HS-5 (cell line): ENCODE measurements around the gene ASPHD2.

ENCODE experiments used
- DNase-seq: peaks from one replicate; pipeline ENCODE4 v3.0.0-alpha.2; 2012; ENCODE audit warnings: low read depth

The ASPHD2 gene

DNA sequence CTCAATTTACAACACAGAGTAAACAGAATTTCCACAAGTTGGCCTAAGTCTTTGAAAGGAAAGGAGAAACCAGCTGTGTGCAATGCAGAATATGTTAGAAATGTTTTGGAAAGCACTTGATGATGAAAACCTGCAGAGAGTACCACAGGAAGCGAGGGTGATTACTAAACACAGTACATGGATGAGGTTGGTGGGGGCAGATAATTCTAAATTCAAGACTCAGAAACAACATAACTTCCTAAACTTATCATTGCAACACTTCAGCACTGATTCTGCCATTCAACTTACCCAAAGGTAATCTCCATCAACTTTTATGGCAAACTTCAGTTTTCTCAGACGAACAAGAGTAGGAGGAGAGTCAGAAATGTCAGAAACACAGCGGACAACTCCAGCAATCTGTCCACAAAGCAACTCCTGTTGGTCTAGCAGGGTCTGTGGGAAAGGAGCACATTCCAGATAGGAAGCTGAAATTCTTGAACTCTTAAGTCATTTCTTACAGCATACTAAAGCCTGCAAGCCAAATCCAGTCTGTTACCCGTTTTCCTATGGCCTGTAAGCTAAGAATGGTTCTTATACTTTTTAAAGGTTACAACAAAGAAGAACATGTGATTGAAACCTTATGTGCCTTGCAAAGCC lies 47.8 kb downstream of the ASPHD2 start:
- no peak for DNase-seq

DNA sequence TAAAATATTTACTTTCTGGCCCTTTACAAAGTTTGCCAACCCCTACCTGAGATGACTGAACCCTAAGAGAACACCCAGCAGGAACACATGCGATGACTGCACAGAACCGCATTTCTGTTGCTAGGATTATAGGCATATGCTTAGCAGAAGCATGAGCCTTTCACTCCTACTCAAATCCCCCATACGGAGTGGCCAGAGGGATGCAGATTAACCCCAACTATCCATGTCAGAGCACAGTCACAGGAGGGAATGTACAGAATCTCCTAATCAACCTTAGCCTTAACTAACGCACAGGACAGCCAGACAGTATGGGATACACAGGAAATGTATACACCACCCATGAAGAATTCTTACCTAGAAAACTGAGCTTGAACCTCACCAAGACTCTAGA lies 48.3 kb downstream of the ASPHD2 start:
- DNase-seq, result no peak

DNA sequence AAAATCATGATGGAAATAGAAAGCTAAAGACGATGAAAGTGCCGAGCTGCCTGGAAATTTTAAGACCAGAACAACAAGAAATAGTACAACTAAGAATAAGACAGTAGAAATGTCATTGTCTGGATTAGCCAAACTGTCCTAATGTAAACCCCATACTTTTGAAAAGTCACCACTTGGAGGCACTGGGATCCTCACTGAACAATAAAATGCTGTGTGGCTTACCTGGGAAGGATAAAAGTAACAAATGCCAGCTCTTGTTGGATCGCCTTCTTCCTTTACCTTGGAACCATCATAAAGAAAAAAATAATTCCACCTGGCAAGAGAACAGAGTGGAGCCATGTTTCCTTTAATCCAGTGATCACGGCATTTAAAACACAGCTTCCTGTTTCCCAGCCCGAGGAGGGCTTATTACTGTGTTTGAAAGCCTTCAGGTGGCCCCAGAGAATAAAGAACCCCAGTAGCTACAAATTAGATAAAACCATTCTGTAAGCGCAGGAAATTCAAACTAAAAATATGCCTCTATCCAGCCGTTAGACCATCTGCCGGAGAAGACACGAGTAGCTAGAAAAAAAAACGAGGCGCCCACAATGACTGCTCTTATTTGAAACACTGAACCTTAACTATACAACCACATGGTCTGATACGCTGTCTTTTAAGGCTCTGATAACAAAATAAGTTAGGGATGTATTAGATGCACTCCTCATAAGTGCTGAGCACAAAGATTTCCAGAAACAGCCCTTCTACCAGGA lies 50.2 kb downstream of the ASPHD2 start:
- DNase-seq, result no peak

DNA sequence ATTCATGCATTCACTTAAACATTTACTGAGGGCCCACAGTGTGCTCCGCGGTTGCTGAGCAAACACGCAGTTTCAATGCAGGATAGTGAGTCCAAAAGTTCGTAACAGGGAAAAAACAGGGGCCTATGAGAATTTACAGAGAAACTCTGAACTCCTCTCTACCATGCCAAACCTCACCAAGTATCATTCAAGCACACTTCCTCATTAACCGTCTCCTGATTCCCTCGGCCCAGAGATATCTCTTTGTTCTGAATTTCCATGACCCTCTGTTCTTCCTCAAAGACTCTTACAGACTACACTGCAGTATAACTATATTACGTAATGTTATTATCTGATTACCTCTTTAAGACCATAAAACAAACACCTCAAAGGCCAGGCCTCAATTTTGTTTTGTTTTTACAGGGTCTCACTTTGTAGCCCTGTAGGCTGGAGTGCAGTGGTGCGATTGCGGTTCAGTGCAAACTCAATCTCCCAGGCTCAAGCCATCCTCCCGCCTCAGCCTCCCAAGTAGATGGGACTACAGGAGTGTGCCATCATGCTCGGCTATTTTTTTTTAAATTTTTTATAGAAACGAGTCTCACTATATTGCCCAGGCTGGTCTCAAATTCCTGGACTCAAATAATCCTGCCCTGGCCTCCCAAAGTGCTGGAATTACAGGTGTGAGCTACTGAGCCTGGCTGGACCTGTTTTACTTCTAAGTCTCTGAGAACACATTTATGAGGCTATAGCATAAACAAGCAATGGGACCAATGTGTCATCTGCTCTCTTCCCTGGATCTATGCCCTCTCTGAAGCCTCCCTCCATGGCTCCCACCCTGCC lies 50.9 kb downstream of the ASPHD2 start:
- DNase-seq, result no peak

DNA sequence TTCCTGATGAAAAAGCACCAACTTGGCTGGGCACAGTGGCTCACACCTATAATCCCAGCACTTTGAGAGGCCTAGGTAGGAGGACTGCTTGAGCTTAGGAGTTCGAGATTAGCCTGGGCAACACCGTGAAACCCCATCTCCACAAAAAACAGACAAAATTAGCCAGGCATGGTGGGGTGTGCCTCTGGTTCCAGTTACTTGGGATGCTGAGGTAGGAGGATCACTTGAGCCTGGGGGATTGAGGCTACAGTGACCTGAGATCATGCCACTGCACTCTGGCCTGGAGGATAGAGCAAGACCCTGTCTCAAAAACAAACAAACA lies 51.5 kb downstream of the ASPHD2 start:
- no peak for DNase-seq

DNA sequence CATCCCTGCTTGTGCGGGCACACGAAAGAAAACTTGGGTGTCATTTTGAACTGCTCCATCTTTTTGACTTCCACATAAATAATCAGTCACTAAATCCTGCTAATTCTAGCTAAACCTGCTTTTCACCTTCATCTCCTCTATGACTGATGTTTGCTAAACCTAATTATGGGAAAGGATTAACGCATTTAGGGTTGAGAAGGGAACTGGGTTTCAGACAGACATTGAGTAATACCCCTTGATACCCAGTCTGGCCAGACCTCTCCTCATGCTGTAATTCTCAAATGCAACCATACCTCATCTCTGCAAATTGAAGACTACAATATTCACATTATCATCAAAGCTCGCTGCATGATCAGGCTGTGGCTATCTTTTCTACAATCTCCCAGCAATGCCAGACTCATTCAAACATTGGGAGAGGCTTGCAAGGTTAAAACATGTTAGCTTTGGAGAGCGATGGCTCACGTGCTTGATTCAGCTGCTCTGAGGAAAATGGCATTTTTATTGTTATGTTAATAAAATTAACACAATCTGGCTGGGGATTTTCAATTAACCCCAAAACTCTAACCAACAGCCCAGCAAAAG lies 52.1 kb downstream of the ASPHD2 start:
- no peak for DNase-seq

DNA sequence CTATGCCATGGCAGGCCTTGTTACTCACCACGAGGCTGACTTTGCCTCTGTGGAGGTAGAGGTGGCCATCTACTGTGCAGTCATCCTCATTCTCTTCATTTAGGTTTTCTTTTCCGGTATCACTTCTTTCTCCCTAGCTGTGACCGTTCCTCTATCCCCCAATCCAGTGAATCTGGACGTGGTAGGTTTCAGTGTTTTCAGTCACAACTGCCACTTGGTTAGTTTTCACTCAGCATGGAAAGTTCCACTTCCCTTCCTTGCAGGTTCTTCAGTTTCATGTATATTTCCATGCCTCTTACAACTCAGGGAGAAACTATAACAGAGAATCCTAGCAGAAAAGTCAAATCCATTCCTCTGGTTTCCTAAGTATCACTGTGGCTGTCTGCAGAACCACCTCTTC lies 52.6 kb downstream of the ASPHD2 start:
- no peak for DNase-seq

DNA sequence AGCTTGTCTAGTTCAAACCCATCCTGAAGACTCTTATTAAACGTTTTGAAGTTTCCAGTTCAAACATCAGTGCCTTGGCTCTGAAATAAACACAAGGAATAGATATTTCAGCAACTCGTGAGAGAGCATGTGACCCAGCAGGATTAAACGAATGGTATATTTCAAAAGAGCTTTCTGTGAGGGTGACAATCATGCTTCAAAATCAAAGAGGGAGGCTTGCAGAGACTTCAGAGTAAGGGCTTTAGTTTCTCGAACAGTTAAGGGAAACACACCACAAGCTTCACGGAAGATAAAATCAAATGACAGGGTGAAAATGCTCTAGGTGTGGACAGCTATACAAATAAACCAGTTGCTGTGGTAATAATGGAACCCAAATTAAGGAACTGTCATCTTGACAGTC lies 53.1 kb downstream of the ASPHD2 start:
- no peak for DNase-seq

DNA sequence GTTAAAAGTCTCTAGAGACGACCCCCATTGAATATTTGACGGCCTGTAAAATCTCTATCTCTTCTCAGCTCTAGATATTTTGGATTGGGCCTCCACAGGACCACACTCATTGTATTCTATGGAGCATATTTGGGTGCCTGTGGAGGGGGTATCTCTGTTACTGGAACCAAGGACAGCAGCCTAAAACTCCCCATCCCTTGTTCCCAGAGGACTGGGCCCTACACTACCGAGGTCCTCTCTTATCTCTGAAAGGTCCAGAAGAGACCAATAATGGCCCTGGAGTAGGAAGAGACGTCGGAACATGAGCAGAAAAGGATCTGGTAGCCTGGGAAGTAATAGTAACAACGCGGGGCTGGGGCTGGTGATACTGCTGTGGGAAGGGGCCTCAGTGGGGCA lies 54.0 kb downstream of the ASPHD2 start:
- no peak for DNase-seq

DNA sequence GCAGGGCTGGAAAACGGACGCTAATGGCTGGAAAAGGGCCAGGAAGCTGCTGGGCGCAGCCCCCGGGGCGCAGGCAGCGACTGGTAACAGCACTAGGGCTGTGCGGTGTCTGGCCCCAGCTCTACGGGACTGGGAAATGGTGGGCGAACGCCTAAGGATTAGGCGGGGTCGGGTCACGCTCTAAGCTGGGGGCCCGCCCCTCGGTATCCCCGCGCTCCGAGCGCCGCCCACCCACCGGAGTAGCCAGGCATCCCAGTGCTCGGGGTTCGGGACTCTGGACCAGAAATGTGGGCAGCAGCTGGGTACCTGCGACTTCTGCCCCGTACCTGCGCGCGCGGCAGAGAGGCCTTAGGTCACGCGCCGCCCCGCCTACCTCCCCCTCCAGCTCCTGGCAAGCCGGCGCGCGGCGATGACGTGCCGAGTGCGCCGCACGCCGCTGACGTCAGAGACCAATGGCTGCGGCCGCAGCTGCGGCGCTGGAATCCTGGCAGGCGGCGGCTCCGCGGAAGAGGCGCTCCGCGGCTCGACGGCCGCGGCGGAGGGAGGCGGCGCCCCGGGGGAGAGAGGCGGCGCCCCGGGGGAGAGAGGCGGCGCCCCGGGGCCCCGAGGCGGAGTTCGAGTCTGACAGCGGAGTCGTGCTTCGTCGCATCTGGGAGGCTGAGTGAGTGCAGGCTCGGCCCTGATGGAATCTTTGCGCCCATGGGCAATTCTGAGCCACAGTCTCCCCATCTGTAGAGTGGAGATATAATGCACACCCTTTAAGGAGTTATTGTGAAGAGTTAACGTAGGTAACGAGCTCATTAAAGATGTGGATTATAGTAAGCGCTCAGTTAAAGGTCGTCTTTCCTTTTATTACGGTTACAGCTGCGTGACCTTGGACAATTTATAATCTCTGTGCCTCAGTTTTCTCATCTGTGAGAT lies 54.6 kb downstream of the ASPHD2 start, which contains the start of the genes HPS4 and SRRD:
TSS of gene HPS4 (minus strand) at position 345 of the 921 bp plus-strand sequence. CDS start 2,021 bp downstream, outside the sequence.
TSS of gene SRRD (plus strand) at position 439 of the 921 bp plus-strand sequence. CDS start at position 453, 14 bp downstream.
- peak; percentile 58 for DNase-seq

DNA sequence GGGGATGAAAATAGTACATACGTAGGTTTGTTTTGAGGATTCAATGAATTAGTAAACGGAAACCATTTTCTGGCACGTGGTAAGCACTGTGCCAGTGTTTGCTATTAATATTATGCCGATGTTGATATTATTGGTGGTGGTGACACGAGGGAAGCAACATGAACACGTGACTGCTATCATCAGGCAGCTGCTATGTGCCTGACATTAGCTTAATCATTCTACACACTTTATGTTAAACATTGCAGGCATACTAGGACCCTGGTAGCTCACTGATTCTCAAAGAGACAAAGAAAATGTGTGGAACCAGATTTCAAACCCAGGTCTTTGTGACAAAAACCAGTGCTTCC lies 55.3 kb downstream of the ASPHD2 start:
- no peak for DNase-seq

DNA sequence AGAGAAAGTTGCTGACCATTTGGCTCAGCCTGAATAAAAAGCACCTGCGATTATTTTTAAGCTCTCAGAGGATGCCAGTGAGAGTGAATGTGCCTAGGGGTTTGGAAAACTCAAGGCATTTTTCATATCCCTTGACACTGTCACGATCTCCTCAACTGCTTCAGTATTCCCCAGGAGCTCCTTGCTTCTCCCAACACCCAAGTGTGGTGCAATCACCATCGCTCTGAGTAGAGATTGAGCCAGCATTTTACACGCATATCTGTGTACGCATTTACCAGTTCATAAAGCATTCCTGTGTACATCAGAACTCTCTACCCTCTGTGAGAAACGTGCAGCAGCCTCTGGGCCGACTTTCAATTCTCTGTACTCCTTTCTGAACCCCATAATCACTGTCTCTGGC lies 56.0 kb downstream of the ASPHD2 start:
- no peak for DNase-seq

DNA sequence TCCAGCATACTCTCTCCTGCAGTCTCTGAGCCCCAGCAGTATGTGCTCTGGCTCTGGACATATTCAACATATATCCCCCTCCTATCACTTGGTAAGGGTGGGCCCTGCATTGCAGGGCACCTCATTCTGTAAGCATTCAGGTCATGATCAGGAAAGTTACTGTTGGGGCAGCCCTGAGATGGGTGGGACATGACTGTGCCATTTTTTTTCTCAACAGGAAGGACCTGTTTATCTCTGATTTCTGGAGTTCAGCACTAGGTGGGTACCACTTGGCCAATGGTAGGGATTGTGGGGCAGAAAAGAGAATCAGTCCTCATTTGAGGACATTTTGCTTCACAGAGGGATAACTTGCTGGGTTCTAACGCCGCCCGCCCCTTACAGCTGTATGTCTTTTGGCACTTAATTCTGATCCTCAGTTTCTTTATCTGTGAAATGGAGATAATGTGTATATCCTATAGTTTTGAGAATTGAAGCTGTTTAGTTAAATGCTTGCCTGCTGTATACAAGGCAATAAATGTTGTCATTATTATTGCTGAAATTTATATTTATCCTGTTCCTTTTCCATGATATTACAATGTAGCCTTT lies 56.8 kb downstream of the ASPHD2 start:
- DNase-seq, result no peak

DNA sequence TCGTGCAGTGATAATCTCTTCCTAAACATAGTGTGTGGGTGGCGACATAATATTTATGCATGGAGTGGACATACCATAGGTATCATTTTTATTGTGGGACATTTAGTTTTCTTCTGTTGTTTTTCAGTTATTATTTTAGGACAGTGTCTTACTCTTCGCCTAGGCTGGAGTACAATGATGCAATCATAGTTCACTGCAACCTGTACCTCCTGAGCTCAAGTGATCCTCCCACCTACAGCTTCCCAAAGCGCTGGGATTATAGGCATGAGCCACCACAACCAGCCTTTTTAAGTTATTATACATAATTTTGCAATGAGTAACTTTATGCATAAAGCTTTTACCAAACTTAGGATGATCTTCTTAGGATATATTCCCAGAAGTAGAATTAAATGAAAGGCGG lies 57.3 kb downstream of the ASPHD2 start:
- no peak for DNase-seq

DNA sequence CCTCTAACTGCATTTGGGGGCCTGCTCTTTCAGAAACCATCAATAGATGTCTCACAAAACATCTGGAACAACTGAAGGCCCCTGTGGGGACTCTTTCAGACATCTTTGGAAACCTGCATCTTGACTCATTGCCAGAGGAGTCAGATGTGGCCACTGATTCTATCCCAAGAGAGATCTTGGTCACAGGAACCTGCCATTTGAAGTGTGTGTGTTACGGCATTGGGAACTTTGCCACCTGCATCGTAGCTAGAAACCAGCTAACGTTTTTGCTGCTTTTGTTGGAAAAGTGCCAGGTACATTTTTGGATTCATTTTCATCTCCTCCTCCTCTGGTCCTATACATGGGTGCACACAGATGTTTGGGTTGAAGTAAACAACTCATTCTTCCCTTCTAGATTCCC lies 58.9 kb downstream of the ASPHD2 start:
- no peak for DNase-seq

DNA sequence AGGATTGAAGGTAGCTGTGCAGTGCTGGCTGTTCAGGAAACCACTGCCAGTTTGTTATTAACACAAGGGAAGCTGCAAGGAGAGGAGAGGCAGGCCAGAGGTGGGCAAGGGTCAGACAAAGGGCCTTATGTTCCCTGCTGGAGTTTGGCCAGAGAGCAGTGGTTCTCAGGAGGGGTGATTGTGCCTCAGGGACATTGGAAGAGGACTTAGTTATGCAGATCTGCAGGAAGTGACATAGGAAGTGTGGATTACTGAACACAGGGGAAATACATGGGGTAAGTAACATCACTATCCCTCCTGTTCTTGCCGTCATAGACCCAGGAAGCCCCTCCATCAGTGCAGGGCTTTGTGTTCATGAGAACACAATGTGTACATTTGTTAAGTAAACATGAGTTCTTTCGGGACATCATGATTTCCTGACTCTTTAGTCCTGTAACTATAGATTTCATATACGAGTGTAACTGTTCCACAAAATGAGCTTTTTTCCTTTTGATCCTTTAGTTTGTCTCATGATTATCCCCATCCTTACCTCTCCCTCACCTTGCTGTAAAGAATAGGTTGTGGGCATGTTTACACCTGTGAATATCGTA lies 60.5 kb downstream of the ASPHD2 start:
- DNase-seq, result no peak

DNA sequence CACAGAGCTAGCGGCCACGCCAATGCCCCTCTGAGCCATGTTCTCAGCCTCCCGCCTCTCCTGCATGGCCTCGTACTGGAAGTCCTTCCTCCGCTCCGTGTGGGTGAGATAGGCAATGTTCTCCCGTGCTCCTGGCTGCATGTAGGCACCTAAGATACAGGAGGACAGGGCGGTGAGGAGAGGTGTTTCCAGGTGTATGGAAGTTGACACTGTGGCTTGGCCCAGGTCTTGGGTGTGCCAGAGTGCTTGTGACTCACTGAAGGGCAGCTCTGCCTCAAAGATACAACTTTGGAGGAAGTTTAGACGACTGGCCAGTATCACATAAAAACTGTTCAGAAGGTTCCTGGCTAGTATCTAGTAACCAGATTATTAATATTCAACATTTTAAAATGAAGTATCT lies 63.2 kb downstream of the ASPHD2 start:
- DNase-seq, result no peak

DNA sequence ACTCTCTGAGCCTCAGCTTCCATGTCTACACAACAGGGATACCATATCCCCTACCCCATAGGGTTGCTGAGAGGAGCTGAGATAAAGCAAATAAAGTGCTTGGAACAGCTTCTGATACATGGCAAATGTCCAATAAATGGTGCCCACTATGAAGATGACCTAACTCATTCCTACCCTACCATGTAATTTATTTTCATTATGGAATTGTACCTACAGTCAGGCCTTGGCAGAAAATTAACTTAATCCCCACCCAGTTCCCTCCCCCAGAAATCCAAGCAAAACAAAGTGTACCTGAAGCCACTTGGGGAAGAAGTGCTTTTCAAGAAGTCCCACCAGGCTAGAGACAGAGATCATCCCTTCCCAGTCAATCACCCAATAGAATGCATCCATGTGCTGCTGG lies 65.4 kb downstream of the ASPHD2 start:
- no peak for DNase-seq
